Urinary bladder (tissue), 4 donors: ENCODE data around the gene HGS. TPM values are rescaled to one million over a fixed set of nuclear protein-coding genes. Genes with fewer than 3 reads are reported as not detected.

Source experiments
- DNase-seq: peaks from one replicate; pipeline ENCODE4 v3.0.0-alpha.2; 2015; ENCODE audit errors: extremely low spot score
- H3K27ac ChIP-seq: one replicate; pipeline ENCODE4 v1.5.1; 2013; ENCODE audit warnings: low read depth, mild to moderate bottlenecking, moderate library complexity
- H3K36me3 ChIP-seq: one replicate; pipeline ENCODE4 v1.6.1; 2013; ENCODE audit warnings: mild to moderate bottlenecking, moderate library complexity; ENCODE audit not compliant: insufficient read depth
- H3K4me1 ChIP-seq: one replicate; pipeline ENCODE4 v1.6.1; 2013; ENCODE audit warnings: mild to moderate bottlenecking, moderate library complexity; ENCODE audit not compliant: insufficient read depth
- H3K4me3 ChIP-seq: one replicate; pipeline ENCODE4 v1.5.1; 2013; ENCODE audit warnings: low read depth, low read length
- WGBS: extraction: QIAGEN DNeasy Blood & Tissue Kit; methylation state at CpG from one replicate; pipeline ENCODE4 v1.1.7; 2013; 5-methylcytosine and 5-hydroxymethylcytosine counted together
- polyA plus RNA-seq: library from polyadenylated mRNA; stranded (reverse); fragments of 200-250 nt; gene quantifications from one replicate; pipeline ENCODE4 v1.2.3, GENCODE V29; 2013
- total RNA-seq: library from RNA; depleted of rRNA; stranded (reverse); fragments of >200 nt; gene quantifications from one replicate; pipeline ENCODE4 v1.2.3, GENCODE V29; 2014
- donor health status: healthy with polysubstance abuse.
- donor health status: healthy.

HGS gene
- total and polyA plus RNA-seq, 2 donors = 36.1 to 92.7 TPM

DNA sequence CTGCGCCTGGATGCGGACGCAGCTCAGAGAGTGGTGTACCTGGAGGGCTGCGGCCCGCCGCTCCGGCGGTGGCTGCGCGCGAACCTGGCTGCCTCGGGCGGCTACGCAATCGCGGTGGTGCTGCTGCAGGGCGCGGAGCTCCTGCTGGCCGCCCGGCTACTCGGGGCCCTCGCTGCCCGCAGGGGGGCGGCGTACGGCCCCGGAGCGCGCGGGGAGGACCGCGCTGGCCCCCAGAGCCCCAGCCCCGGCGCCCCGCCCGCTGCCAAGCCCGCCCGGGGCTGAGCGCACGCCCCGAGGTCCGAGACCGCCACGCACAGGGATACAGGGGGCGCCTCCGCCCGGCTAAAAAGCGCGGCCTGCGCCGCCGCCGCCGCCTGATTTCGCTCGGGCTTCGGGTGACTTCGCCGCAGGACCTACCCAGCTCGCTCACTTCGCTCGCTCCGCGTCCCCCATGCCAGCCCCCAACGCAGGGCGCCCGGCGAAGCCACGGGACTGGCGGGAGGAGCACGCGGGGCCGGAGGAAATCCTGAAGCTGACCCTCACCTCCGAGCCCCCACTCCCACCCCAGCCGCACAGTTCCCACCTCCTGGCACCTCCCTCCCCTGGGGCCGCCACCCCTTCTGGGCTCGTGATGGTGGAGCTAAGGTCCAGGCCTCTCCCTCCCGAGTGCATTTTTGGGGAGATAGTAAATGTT is 35.7 kb upstream of the HGS start:
- H3K4me1 ChIP-seq = no peaks in the 10 kb centered on the region
- DNase-seq = no peak
- 5% methylated on average over 78 of the region's 78 CpGs for WGBS

DNA sequence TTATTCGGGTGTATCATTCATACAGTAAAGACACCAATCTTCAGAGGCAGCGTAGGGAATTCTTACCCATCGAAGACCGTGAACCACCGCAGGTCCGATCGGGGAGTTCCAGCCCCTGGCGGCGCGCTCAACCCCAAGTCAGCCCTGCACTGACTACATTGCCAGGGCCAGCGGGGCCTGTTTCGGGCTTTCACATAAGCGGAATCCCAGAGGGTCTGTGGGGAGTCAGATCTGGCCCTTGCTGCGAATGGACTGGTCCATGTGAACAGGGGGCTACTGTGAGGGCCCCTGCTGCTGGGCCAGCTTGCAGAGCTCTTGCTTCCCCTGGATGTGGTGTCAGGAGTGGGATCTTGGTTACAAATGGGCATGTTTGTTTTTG is 35.1 kb upstream of the HGS start:
- 57% methylated on average over 14 of the region's 14 CpGs for WGBS

More for the DNA sequence above, 35.7 kb upstream of the HGS start:
- H3K27ac ChIP-seq = no peak overlapping the region
- no peak overlapping the region for H3K4me3 ChIP-seq
- H3K36me3 ChIP-seq = no peaks in the 10 kb centered on the region

GRCh38 chr17:81650951-81651350 is 32.9 kb upstream of the HGS start:
- Histone ChIP-seq H3K27ac (no peak overlapping the region), H3K36me3 (no peaks in the 10 kb centered on the region), H3K4me1 (no peaks in the 10 kb centered on the region), H3K4me3 (no peak overlapping the region)
- WGBS = 68% methylated on average over 9 of the region's 9 CpGs
- DNase-seq = no peak

More for the DNA sequence above, 35.1 kb upstream of the HGS start:
- Histone ChIP-seq H3K4me1 (no peaks in the 10 kb centered on the region), H3K27ac (no peak overlapping the region), H3K36me3 (no peaks in the 10 kb centered on the region), H3K4me3 (no peak overlapping the region)
- no peak for DNase-seq

DNA sequence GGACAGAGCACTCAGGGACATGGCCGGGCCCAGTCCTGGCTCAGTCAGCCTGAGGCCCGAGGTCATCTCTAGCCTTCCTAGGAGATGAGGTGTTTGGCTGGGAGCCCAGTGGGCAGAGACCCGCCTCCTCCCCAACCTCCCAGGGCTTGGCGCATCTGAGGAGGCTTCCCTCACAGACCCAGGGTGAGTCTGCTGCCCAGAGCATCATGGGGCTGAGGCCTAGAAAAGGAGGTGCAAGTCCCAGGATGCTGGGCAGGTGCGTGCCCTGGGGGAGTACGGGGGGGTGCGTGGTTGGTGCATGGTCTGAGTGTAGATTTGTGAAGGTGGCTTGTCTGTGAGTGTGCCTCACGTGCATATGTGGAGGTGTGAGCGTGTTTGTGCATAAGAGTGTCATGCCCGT is 32.1 kb upstream of the HGS start:
- Histone ChIP-seq H3K27ac (no peak overlapping the region), H3K4me1 (no peaks in the 10 kb centered on the region), H3K36me3 (no peaks in the 10 kb centered on the region), H3K4me3 (no peak overlapping the region)
- DNase-seq = no peak
- WGBS = 72% methylated on average over 10 of the region's 10 CpGs

DNA sequence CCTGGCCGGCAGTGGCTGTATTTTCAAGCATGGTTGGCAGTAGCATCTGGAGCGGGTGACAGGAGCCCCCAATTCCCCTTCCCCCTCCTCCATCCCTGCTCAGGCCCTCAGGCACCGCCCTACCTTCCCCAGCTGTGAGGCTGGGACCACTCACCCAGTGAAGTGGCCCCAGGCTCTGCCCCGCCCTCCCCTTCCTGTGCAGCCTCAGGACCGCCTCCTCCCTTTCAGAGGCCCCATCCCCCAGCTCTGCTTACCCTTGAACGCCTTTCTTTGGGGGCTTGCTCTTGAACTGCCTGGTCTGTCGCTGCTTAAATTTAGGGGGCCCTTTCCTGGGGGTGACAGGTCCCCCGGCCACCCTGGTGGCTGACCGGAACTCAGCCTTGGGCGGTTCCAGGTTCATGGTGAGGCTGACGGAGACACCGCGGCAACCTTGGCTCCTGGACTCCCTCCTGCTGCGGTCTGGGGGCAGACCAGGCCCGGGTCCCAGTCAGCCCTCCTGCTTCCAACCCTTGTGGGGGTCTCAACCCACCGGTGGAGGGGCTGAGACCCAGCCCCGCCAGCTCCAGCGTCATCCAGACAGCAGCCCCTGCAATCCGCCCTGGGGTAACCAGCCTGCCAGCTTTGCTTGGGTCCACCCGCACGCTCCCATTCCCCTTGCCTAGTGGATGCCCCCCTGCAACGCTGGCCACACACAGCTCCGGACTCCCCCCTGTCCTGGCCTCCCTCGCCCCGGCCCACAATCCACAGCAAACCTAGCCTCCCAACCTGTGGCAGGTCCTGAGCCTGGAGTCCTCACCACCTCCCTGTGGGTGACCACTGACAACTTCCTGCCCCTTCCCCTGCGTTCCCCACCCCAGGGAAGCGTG is 30.7 kb upstream of the HGS start:
- WGBS = 27% methylated on average over 27 of the region's 27 CpGs
- Histone ChIP-seq H3K27ac (no peak overlapping the region), H3K4me1 (no peaks in the 10 kb centered on the region), H3K36me3 (no peaks in the 10 kb centered on the region), H3K4me3 (no peak overlapping the region)
- DNase-seq = no peak

DNA sequence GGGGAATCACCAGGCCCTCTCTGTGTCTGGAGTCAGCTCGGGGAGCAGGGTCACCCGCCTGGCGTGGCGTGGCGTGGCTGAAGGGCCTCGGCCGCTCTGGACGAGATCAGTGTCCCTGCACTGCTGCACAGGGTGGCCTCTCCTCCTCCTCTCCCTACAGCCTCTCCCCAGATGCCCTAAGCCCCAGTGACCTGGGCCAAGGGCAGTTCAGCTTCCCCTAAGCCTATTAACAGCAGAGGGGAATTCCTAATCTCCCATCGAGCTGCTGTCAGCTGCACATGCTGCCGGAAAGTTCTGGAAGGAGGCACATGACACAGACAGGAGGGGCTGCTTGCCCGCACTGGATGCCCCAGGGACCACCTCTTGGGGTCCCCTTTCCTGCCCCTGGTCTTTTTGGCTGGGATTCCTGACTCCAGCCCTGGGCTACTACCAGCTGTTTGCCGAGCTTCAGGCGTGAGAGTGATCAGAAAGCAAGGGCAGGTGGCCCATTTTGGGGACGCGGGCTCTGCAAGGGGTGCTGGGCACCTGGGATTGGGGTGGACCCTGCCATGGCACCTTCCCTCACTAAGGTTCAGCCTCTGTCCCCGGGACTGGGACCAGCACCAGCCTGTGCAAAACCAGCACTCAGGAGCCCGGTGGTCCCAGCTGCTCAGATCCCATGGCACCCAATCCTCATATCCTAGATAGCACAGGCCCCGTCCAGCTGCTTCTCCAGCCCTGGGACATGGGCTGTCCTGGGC is 28.3 kb upstream of the HGS start:
- WGBS = 71% methylated on average over 18 of the region's 18 CpGs
- DNase-seq = no peak
- Histone ChIP-seq H3K27ac (no peak overlapping the region), H3K36me3 (no peaks in the 10 kb centered on the region), H3K4me1 (no peaks in the 10 kb centered on the region), H3K4me3 (no peak overlapping the region)

DNA sequence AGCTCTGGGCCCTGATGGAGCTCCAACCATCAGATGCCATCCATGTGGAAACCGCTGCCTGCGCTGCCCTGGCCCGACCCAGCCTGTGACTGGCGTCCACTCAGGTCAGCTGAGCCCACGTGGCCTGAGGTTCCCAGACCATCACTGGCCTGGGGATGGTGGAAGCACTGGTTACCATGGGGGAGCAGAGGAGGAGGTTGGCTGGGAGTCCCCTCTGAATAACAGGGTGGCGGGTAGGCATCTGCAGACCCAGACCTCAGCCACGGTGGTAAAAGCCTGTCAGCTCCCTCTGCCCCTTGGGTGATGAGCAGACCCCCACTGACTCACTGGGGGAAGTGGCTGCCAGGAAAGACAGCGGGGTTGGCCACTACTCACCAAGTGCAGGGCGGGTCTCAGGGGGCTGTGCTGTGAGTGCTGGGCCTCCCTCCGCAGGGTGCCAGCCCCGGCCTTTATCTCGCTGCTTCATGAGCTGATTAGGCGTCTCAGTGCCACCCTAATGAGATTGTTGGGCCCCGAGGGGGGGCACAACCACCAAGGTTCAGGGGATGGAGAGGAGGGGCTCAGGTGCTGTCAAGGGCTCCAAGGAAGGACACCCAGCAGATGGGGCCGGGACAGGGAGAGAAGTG is 27.6 kb upstream of the HGS start, which contains the start of gene PDE6G:
Gene PDE6G, minus strand, starts transcription at position 425 of the 626 bp plus-strand sequence. CDS start 3,237 bp downstream, outside the sequence.
- H3K27ac ChIP-seq = no peak within 1 kb of the TSS
- WGBS = 84% methylated on average over 15 of the region's 15 CpGs
- H3K36me3 ChIP-seq = no peaks in the 10 kb centered on the region
- DNase-seq = no peak
- no peak within 1 kb of the TSS for H3K4me3 ChIP-seq
- no peaks in the 10 kb centered on the region for H3K4me1 ChIP-seq

DNA sequence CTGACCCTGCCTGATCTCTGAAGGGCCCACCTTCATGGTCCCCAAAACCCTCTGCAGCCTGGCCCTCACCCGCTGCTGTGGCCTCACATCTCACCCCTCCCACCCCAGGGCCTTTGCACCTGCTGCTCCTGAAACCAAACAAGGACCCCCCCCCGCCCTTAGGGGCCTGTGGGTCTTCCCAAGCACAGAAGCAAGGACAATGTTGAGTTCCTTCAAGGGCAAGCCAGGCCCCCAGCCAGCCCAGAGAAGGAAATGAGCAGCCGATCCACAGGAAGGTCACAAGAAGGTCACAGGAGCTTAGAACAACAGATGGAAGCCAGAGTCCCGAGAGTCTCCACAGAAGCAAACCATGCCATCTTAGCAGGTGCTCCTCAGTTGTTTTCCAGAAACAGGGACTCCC is 27.0 kb upstream of the HGS start:
- H3K27ac ChIP-seq = no peak overlapping the region
- WGBS = 50% methylated on average over 4 of the region's 4 CpGs
- H3K36me3 ChIP-seq = no peaks in the 10 kb centered on the region

GRCh38 chr17:81659038-81659437 is 24.8 kb upstream of the HGS start:
- DNase-seq = no peak
- Histone ChIP-seq H3K4me3 (no peak overlapping the region), H3K27ac (no peak overlapping the region), H3K4me1 (no peaks in the 10 kb centered on the region), H3K36me3 (no peaks in the 10 kb centered on the region)
- WGBS = 76% methylated on average over 5 of the region's 5 CpGs

More for the DNA sequence above, 27.0 kb upstream of the HGS start:
- no peak overlapping the region for H3K4me3 ChIP-seq
- no peaks in the 10 kb centered on the region for H3K4me1 ChIP-seq
- DNase-seq = no peak

GRCh38 chr17:81660441-81660840 is 23.4 kb upstream of the HGS start:
- DNase-seq = no peak
- H3K36me3 ChIP-seq = no peaks in the 10 kb centered on the region
- H3K27ac ChIP-seq = no peak overlapping the region
- no peaks in the 10 kb centered on the region for H3K4me1 ChIP-seq
- no peak overlapping the region for H3K4me3 ChIP-seq
- 90% methylated on average over 9 of the region's 9 CpGs for WGBS

GRCh38 chr17:81662002-81662401 is 21.8 kb upstream of the HGS start:
- Histone ChIP-seq H3K4me3 (no peak overlapping the region), H3K4me1 (no peaks in the 10 kb centered on the region), H3K36me3 (no peaks in the 10 kb centered on the region), H3K27ac (no peak overlapping the region)
- 91% methylated on average over 4 of the region's 4 CpGs for WGBS
- DNase-seq = no peak

DNA sequence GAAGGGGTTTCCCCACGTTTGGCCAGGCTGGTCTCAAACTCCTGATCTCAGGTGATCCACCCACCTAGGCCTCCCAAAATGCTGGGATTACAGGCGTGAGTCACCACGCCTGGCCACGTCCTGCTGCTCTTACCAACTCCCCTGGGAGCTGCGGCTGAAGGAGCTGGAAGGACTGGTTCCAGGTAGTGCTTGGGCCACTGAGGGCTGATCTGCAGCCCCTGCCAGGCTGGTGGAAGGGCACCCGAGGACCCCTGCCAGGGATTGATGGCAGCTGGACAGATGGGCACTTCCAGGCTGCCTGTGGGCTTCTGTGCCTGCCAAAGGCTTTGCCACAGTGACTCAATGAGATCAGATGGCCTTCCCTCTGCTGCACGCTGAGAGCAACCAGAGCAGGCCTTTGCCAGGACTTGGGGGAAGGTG is 19.8 kb upstream of the HGS start:
- no peaks in the 10 kb centered on the region for H3K36me3 ChIP-seq
- peaks cover 2% of the 10 kb centered on the region for H3K4me1 ChIP-seq

More for the DNA sequence above, 19.8 kb upstream of the HGS start:
- Histone ChIP-seq H3K27ac (no peak overlapping the region), H3K4me3 (no peak overlapping the region)
- 88% methylated on average over 7 of the region's 7 CpGs for WGBS
- DNase-seq = no peak
